NCI-H82 (cell line): ENCODE results near the gene COLQ.
"Not testable (repeated sequence)": the region's sequence is repeated elsewhere in the genome, so short reads cannot be mapped to it uniquely, and the experiment has no call there.

Experiments used
- DNase-seq: peaks from one replicate; lab custom pipeline; 2025; lab: John Stamatoyannopoulos, UW

COLQ gene

GRCh38 chr3:15490158-15490557 lies 31.3 kb downstream of the COLQ start:
- no peak for DNase-seq

GRCh38 chr3:15488002-15488401 lies 33.5 kb downstream of the COLQ start:
- DNase-seq, result no peak

- no peak for DNase-seq
Measured at GRCh38 chr3:15486979-15487378, 34.5 kb downstream of the COLQ start.

GRCh38 chr3:15486020-15486419 lies 35.5 kb downstream of the COLQ start:
- no peak for DNase-seq

GRCh38 chr3:15484551-15484950 lies 37.0 kb downstream of the COLQ start:
- not testable (repeated sequence) for DNase-seq

- no peak for DNase-seq
Measured at GRCh38 chr3:15479400-15480224, 41.9 kb downstream of the COLQ start.

GRCh38 chr3:15478640-15478979 lies 42.9 kb downstream of the COLQ start:
- no peak for DNase-seq

GRCh38 chr3:15477951-15478639 lies 43.4 kb downstream of the COLQ start:
- no peak for DNase-seq

- DNase-seq, result peak; percentile 80
Measured at GRCh38 chr3:15476378-15476777, 45.1 kb downstream of the COLQ start.

GRCh38 chr3:15475161-15475560 lies 46.3 kb downstream of the COLQ start:
- no peak for DNase-seq

GRCh38 chr3:15471861-15472260 lies 49.6 kb downstream of the COLQ start:
- DNase-seq, result no peak

- DNase-seq, result no peak
Measured at GRCh38 chr3:15470849-15471248, 50.7 kb downstream of the COLQ start.

GRCh38 chr3:15470261-15470660 lies 51.2 kb downstream of the COLQ start:
- DNase-seq, result no peak

- peak; percentile 84 for DNase-seq
Measured at GRCh38 chr3:15467227-15468181, 54.0 kb downstream of the COLQ start.

GRCh38 chr3:15465876-15466585 lies 55.5 kb downstream of the COLQ start:
- no peak for DNase-seq

GRCh38 chr3:15462451-15462850 lies 59.1 kb downstream of the COLQ start:
- DNase-seq, result no peak

GRCh38 chr3:15460891-15461531 lies 60.5 kb downstream of the COLQ start:
- peak; percentile 82 for DNase-seq

- no peak for DNase-seq
Measured at GRCh38 chr3:15458212-15458780, 63.2 kb downstream of the COLQ start.

GRCh38 chr3:15456915-15457314 lies 64.6 kb downstream of the COLQ start:
- not testable (repeated sequence) for DNase-seq

GRCh38 chr3:15456321-15456720 lies 65.2 kb downstream of the COLQ start:
- no peak for DNase-seq

- DNase-seq, result no peak
Measured at GRCh38 chr3:15455756-15456155, 65.8 kb downstream of the COLQ start.
